Thyroid gland (tissue), 4 donors: ENCODE results near the gene SIRT7.

Experiments used
- CTCF ChIP-seq, 6 experiments: fragments of 200-600 bp in 3 of 6; fragments of 450-650 bp in 3 of 6; sonication (generic) in 3 of 6; IDR thresholded peaks; one replicate each; pipeline ENCODE4 v1.5.1; 2016 to 2019; ENCODE audit warnings: antibody characterized with exemption in 6 of 6, mild to moderate bottlenecking in 2 of 6, inconsistent platforms in 1 of 6, moderate library complexity in 1 of 6
- POLR2A ChIP-seq, 2 donors: fragments of 450-650 bp; IDR thresholded peaks; one replicate each; pipeline ENCODE4 v1.6.1; 2017; ENCODE audit warnings: antibody characterized with exemption in 2 of 2, mild to moderate bottlenecking in 2 of 2, moderate library complexity in 1 of 2

DNA sequence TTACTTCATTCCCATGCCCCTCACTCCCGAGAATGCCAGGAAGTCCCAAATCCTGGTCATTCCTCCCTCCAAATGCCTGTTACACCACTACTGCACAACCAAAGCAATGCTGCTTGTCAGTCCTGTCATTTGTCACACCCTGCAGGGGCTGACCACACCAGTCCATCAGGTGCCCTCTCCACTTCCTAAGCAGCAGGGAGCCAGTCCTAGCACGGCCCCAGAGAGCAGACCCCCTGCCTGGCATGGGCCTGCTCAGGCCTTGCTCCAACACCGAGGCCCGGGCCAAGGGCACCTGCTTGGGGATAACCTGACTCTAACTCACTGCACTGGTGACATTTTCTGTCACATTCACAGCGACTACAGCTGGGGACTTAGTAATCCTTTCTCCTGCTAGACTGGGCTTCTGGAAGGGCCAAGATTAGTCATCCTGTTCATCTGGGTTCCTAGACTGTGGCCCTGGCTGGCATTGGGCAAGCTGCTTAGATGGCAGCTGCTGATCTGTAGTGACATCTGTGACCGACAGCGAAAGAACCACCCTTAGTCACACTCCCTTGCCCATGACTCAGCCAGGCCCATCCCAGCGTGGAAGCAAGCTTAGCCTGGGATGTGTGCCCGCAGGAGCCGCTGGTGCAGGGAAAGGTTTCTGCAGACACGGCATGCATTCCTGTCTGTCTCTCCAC lies 32.0 kb downstream of the SIRT7 start:
- TF ChIP-seq CTCF (IDR thresholded peaks at IDR 0.05) (no peak), POLR2A (IDR thresholded peaks at IDR 0.05) (no peak)
